Osteocyte (in vitro differentiated cells): ENCODE measurements around the gene JAZF1. TPM values are rescaled to one million over a fixed set of nuclear protein-coding genes. Genes with fewer than 3 reads are reported as not detected.
A peak's percentile ranks its signal among the peaks of the same experiment; 100 is the strongest.

Source experiments
- DNase-seq: peaks from one replicate; pipeline ENCODE4 v3.0.0; 2021; ENCODE audit warnings: mixed read lengths; ENCODE audit not compliant: unreplicated experiment; ENCODE audit errors: extremely low spot score
- H3K27ac Mint-ChIP-seq: one replicate; pipeline ENCODE4 v1.8.0; 2021; ENCODE audit warnings: mild to moderate bottlenecking, mixed read lengths; ENCODE audit not compliant: unreplicated experiment
- H3K27me3 Mint-ChIP-seq: one replicate; pipeline ENCODE4 v1.8.0; 2021; ENCODE audit warnings: mixed read lengths; ENCODE audit not compliant: unreplicated experiment
- H3K36me3 Mint-ChIP-seq: one replicate; pipeline ENCODE4 v1.8.0; 2021; ENCODE audit warnings: mixed read lengths; ENCODE audit not compliant: unreplicated experiment
- H3K4me1 Mint-ChIP-seq: one replicate; pipeline ENCODE4 v1.8.0; 2021; ENCODE audit warnings: mixed read lengths; ENCODE audit not compliant: unreplicated experiment
- H3K4me3 Mint-ChIP-seq: one replicate; pipeline ENCODE4 v1.8.0; 2021; ENCODE audit warnings: mild to moderate bottlenecking, moderate library complexity, mixed read lengths; ENCODE audit not compliant: unreplicated experiment
- H3K9me3 Mint-ChIP-seq: one replicate; pipeline ENCODE4 v1.8.0; 2021; ENCODE audit warnings: mixed read lengths; ENCODE audit not compliant: unreplicated experiment
- total RNA-seq: library from RNA; stranded (reverse); gene quantifications from 2 replicates; pipeline ENCODE4 v1.2.1, GENCODE V29; 2021
- TF ChIP-seq, protein P1 (sequence below): fragments of 200-600 bp; sonication (generic); IDR thresholded peaks from 2 replicates; pipeline ENCODE4 v1.5.0; 2021; ENCODE audit warnings: antibody characterized with exemption, mild to moderate bottlenecking, moderate library complexity

Gene JAZF1
- total RNA-seq, 1 donor from 2014 or later, result 19.8 TPM

DNA sequence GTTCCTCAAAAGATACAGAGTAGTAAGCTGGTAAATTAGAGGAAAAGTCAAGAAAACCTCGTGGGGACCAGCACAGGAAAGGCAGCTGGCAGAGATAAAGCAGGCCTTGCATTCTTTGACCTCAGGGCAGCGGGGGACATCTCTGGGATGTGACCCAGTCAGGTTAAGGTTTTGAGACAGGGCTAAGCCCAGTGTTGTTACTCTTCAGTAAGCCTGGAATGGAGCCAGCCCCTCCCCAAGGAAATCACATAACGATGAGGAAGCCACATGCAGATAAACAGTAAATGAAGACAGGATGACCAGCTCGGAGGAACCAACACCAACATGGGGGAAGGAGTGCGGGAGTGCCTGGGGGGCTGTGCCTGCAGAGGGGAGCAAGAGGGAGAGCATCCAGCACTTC, 99.6 kb downstream of the JAZF1 start:
- H3K27me3 Mint-ChIP-seq, result no peaks in the 10 kb centered on the region
- H3K4me1 Mint-ChIP-seq, result peaks cover 39% of the 10 kb centered on the region
- no peak overlapping the region for H3K27ac Mint-ChIP-seq

DNA sequence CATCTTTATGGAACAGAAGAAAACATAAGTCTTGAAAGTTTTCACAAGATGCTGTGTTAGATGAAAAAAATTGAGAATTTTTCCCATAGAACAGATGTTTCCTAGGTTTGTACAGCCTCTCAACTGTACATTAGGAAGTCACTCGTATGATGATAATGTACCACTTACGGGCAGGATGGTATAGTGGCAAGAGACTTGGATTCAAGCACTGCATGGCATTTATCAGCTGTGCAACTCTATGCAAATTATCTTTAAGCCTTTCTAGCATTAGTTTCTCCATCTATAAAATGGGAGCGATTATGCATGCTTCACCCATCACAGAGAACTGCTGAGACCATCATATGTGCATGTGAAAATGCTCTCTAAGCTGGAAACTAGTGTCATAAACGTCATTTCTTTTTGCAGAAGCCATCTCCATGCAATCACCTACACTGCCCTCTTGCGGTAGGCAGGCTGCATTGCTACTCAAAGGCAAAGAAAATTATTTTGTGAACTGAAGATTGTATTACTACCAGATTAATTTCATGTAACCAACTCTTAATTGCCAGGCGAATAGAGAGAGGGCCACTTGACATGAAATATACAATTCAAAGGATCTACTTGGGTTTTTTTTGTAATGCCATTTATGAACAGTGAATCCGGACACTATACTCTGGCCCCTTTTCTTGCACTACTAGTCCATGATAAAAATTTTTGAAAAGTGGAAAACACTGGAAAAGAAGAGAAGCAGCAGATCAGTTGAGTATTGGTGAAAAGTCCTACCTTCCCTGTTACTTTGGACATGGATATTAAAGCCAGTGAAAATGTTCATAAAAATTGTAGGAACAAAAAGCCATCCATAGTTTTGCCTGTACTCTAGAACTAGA, 102.3 kb downstream of the JAZF1 start:
- Mint-ChIP-seq H3K36me3 (no peaks in the 10 kb centered on the region), H3K9me3 (no peaks in the 10 kb centered on the region), H3K4me3 (no peak overlapping the region), H3K27me3 (no peaks in the 10 kb centered on the region), H3K4me1 (peaks cover 40% of the 10 kb centered on the region), H3K27ac (peak overlapping the region; percentile 1)
- no peak for DNase-seq
- TF ChIP-seq, protein P1, sequence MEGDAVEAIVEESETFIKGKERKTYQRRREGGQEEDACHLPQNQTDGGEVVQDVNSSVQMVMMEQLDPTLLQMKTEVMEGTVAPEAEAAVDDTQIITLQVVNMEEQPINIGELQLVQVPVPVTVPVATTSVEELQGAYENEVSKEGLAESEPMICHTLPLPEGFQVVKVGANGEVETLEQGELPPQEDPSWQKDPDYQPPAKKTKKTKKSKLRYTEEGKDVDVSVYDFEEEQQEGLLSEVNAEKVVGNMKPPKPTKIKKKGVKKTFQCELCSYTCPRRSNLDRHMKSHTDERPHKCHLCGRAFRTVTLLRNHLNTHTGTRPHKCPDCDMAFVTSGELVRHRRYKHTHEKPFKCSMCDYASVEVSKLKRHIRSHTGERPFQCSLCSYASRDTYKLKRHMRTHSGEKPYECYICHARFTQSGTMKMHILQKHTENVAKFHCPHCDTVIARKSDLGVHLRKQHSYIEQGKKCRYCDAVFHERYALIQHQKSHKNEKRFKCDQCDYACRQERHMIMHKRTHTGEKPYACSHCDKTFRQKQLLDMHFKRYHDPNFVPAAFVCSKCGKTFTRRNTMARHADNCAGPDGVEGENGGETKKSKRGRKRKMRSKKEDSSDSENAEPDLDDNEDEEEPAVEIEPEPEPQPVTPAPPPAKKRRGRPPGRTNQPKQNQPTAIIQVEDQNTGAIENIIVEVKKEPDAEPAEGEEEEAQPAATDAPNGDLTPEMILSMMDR, result peak; percentile 97

More for the DNA sequence above, 99.6 kb downstream of the JAZF1 start:
- Mint-ChIP-seq H3K4me3 (no peak overlapping the region), H3K9me3 (no peaks in the 10 kb centered on the region), H3K36me3 (no peaks in the 10 kb centered on the region)
- TF ChIP-seq, protein P1, result no peak
- no peak for DNase-seq

DNA sequence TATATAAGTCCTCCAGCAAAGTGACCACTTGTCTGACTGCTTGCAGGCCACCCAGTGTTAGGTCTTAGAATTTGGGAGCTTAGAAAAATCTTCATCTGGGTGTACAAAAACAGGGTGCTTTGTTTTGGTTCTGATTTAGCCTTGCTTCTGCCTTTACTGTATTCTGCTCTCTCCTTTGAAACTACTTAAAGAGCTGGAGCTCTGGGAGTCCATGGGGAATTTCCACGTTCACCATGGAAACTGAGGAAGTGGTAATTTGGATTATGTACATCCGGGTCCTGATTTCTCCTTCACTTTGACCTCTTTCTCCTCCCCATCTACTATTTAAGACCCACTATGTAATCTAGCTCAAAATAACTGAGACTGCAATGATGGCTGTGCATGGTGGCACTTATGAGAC, 103.0 kb downstream of the JAZF1 start:
- Mint-ChIP-seq H3K9me3 (no peaks in the 10 kb centered on the region), H3K4me3 (no peak overlapping the region), H3K27me3 (no peaks in the 10 kb centered on the region), H3K36me3 (no peaks in the 10 kb centered on the region), H3K27ac (peak overlapping the region; percentile 1), H3K4me1 (peaks cover 43% of the 10 kb centered on the region)
- TF ChIP-seq, protein P1, result no peak
- no peak for DNase-seq

DNA sequence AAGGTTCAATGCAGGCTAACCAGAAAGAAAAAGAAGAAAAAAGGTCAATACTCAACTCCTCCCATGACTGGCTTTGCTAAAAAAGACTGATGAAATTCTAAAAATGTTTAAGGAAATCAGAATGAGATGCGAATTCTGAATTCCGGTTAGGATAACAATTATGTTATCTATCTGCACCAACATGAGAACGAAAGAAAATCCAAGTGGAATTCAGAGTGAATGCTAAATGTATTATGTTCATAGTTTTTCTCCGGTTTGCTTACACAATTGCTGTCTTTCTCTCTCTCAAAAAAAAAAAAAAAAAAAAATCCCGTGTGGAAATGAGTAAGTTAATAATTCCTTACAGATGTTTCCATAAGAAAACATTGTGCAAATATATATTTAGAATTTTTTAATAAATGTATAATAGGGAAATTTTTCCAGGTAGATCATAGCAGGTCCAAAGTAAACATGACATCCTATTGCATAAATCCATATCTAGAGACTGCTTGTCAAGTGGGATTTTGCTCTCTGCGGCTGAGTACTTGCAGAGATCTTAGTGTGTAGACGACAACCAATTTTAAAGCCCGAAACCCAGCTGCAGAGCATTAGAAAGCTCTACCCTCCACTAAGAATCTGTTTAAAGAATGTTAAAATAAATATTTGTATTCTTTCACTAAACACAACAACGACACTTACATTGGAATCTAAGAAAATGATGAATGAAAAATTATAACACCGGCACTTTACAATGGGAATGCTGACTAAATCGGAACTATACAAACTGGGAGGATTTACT, 104.0 kb downstream of the JAZF1 start:
- H3K9me3 Mint-ChIP-seq, result no peaks in the 10 kb centered on the region
- H3K27me3 Mint-ChIP-seq, result no peaks in the 10 kb centered on the region
- DNase-seq, result no peak
- H3K27ac Mint-ChIP-seq, result peak overlapping the region; percentile 65
- peaks cover 50% of the 10 kb centered on the region for H3K4me1 Mint-ChIP-seq
- no peaks in the 10 kb centered on the region for H3K36me3 Mint-ChIP-seq
- TF ChIP-seq, protein P1, result no peak
- peak overlapping the region; percentile 11 for H3K4me3 Mint-ChIP-seq
